Chondrocyte (in vitro differentiated cells): ENCODE data around the gene OCIAD1. TPM values are rescaled to one million over a fixed set of nuclear protein-coding genes. Genes with fewer than 3 reads are reported as not detected.
A peak's percentile ranks its signal among the peaks of the same experiment; 100 is the strongest.

Source experiments
- DNase-seq: peaks from one replicate; pipeline ENCODE4 v3.0.0; 2021; ENCODE audit warnings: mixed read lengths, low spot score
- H3K27ac Mint-ChIP-seq: one replicate; pipeline ENCODE4 v1.8.0; 2021; ENCODE audit warnings: mild to moderate bottlenecking, moderate library complexity, mixed read lengths; ENCODE audit not compliant: unreplicated experiment
- H3K27me3 Mint-ChIP-seq: 2 replicates; pipeline ENCODE4 v1.8.0; 2021; ENCODE audit warnings: low read depth, mixed read lengths
- H3K36me3 Mint-ChIP-seq: 2 replicates; pipeline ENCODE4 v1.8.0; 2021; ENCODE audit warnings: low read depth, mixed read lengths
- H3K4me1 Mint-ChIP-seq: 2 replicates; pipeline ENCODE4 v1.8.0; 2021; ENCODE audit warnings: low read depth, mild to moderate bottlenecking, mixed read lengths
- H3K4me3 Mint-ChIP-seq: one replicate; pipeline ENCODE4 v1.8.0; 2021; ENCODE audit warnings: mild to moderate bottlenecking, moderate library complexity, mixed read lengths; ENCODE audit not compliant: unreplicated experiment
- H3K9me3 Mint-ChIP-seq: 2 replicates; pipeline ENCODE4 v1.8.0; 2021; ENCODE audit warnings: low read depth, mixed read lengths
- total RNA-seq: library from RNA; stranded (reverse); gene quantifications from 3 replicates; pipeline ENCODE4 v1.2.1, GENCODE V29; 2021
- TF ChIP-seq, protein P1 (sequence below): fragments of 200-600 bp; sonication (generic); IDR thresholded peaks from 2 replicates; pipeline ENCODE4 v1.5.0; 2021; ENCODE audit warnings: antibody characterized with exemption, mild to moderate bottlenecking, moderate library complexity

OCIAD1 gene
- total RNA-seq, 1 donor from 2014 or later, result 119 TPM

DNA sequence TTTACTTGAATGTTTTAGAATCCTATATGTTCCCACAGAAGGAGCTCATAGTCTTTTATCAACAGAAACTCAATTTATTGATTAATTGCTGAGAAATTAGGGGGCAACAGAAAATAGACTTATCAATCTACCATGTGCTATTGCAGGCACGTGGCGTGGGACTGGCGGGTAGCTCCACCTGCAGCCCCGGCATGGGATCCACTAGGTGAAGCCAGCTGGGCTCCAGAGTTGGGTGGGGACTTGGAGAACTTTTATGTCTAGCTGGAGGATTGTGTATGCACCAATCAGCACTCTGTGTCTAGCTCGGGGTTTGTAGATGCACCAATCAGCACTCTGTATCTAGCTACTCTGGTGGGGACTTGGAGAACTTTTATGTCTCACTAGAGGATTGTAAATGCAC, 3.3 kb upstream of the OCIAD1 start:
- Mint-ChIP-seq H3K9me3 (no peaks in the 10 kb centered on the region), H3K27me3 (peaks cover 2% of the 10 kb centered on the region), H3K36me3 (no peaks in the 10 kb centered on the region), H3K4me1 (peaks cover 16% of the 10 kb centered on the region), H3K4me3 (no peak overlapping the region), H3K27ac (no peak overlapping the region)
- TF ChIP-seq, protein P1, sequence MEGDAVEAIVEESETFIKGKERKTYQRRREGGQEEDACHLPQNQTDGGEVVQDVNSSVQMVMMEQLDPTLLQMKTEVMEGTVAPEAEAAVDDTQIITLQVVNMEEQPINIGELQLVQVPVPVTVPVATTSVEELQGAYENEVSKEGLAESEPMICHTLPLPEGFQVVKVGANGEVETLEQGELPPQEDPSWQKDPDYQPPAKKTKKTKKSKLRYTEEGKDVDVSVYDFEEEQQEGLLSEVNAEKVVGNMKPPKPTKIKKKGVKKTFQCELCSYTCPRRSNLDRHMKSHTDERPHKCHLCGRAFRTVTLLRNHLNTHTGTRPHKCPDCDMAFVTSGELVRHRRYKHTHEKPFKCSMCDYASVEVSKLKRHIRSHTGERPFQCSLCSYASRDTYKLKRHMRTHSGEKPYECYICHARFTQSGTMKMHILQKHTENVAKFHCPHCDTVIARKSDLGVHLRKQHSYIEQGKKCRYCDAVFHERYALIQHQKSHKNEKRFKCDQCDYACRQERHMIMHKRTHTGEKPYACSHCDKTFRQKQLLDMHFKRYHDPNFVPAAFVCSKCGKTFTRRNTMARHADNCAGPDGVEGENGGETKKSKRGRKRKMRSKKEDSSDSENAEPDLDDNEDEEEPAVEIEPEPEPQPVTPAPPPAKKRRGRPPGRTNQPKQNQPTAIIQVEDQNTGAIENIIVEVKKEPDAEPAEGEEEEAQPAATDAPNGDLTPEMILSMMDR, result no peak
- DNase-seq, result no peak

DNA sequence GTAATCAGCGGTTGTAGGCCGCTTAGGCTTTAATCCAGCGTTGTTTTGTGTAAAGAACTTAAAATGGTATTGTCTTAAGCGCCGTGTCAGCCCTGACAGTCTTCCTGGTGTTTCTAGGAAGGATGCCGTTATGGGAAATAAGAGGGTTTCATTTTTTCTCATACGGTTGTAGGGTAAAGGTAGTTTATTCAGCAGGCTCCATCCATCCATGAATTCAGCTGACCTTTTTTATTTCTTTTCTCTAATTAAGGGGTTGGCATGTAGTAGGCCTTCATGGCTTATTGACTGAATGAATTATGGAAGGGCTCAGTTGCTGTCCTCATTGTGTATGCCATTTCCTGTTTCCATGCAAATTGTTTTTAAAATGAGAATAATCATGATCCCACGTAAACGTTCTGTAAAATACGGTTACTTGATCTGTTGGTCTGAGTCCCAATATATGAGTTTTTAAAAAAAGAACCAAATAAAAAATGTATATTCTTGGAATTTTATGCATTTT, 693 bp downstream of the OCIAD1 start:
- Mint-ChIP-seq H3K27ac (peak overlapping the region; percentile 100), H3K4me3 (peak overlapping the region; percentile 98), H3K9me3 (no peaks in the 10 kb centered on the region)

DNA sequence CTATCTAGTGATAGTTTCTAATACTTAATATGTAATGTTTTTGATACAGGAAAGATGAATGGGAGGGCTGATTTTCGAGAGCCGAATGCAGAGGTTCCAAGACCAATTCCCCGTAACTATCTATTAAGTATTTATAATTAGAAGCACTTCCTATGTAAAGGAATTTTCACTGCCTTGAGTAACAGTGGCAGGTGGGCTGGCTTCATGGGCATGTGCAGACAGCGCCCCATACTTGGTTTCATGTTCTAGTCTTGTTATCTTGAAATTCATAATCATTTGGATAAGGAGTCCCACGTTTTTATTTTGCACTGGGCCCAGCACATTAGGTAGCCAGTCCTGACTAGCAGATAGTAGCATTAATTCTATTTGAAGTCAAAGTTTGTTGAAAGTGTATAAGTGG, 1.7 kb downstream of the OCIAD1 start:
- peaks cover 23% of the 10 kb centered on the region for H3K4me1 Mint-ChIP-seq
- H3K4me3 Mint-ChIP-seq, result peak overlapping the region; percentile 98
- peak overlapping the region; percentile 5 for H3K27ac Mint-ChIP-seq
- no peaks in the 10 kb centered on the region for H3K27me3 Mint-ChIP-seq
- TF ChIP-seq, protein P1, result no peak
- H3K36me3 Mint-ChIP-seq, result peaks cover 12% of the 10 kb centered on the region
- DNase-seq, result no peak
- H3K9me3 Mint-ChIP-seq, result no peaks in the 10 kb centered on the region

More for the DNA sequence above, 693 bp downstream of the OCIAD1 start:
- Mint-ChIP-seq H3K27me3 (peaks cover 2% of the 10 kb centered on the region), H3K4me1 (peaks cover 23% of the 10 kb centered on the region), H3K36me3 (peaks cover 12% of the 10 kb centered on the region)
- TF ChIP-seq, protein P1, result peak; percentile 23
- DNase-seq, result no peak

DNA sequence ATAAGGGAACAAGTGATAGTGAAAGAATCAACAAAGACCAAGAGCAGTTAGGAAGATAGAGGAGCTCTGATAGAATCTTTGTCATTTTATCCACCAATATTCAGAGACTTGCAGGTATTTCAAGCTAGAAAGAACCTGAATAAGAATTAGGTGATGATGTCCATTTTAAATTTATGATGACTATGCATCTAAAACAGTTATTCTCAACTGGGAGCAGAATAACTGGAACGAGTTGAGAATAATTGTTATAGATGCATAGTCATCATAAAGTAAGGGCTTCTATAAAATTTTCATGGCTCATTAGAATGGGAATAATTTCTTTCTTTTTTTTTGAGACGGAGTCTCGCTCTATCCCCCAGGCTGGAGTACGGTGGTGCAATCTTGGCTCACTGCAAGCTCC, 5.8 kb downstream of the OCIAD1 start:
- DNase-seq, result no peak
- H3K36me3 Mint-ChIP-seq, result peaks cover 14% of the 10 kb centered on the region

DNA sequence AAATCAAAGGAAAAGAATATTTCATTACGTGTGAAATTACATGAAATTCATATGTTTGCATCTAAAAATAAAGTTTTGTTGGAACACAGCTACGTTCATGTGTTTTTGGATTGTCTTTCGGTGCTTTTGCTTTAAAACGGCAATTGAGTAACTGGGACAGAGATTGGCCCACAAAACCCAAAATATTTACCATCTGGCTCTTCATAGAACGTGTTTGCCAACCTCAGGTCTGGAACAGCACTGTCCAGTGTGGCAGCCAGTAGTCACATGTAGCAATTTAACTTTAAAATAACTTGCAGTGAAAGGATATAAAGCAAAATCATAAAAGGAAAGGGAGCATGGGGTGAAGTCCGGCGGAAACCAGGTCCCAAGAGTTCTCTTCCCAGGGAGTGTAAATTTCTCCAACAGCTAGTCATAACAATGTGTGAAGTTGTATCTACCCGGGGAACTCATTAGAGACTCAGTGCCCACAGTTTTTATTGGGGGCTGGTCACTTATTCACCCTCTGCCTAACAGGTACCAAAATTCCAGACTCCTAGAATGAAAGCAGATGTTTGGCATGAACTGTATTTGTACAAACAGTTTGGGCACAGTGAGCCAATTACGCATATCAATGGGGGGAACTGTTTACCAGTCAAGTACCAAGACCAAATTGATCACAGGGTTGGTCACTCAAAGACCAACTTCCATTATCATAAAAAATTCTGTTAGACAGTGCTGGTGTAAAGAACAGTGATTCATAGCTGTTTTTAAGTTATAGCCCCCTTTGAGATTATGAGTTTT, 10.3 kb downstream of the OCIAD1 start:
- Mint-ChIP-seq H3K4me3 (no peak overlapping the region), H3K27me3 (no peaks in the 10 kb centered on the region), H3K36me3 (peaks cover 17% of the 10 kb centered on the region), H3K9me3 (no peaks in the 10 kb centered on the region), H3K27ac (no peak overlapping the region), H3K4me1 (no peaks in the 10 kb centered on the region)
- no peak for DNase-seq
- TF ChIP-seq, protein P1, result no peak

More for the DNA sequence above, 5.8 kb downstream of the OCIAD1 start:
- H3K27ac Mint-ChIP-seq, result no peak overlapping the region
- peaks cover 17% of the 10 kb centered on the region for H3K4me1 Mint-ChIP-seq
- H3K27me3 Mint-ChIP-seq, result no peaks in the 10 kb centered on the region
- no peak overlapping the region for H3K4me3 Mint-ChIP-seq
- no peaks in the 10 kb centered on the region for H3K9me3 Mint-ChIP-seq
- TF ChIP-seq, protein P1, result no peak
